Measurements from ENCODE around the gene LSR.
"Not testable (repeated sequence)": the region's sequence is repeated elsewhere in the genome, so short reads cannot be mapped to it uniquely, and the experiment has no call there.

LSR gene

DNA sequence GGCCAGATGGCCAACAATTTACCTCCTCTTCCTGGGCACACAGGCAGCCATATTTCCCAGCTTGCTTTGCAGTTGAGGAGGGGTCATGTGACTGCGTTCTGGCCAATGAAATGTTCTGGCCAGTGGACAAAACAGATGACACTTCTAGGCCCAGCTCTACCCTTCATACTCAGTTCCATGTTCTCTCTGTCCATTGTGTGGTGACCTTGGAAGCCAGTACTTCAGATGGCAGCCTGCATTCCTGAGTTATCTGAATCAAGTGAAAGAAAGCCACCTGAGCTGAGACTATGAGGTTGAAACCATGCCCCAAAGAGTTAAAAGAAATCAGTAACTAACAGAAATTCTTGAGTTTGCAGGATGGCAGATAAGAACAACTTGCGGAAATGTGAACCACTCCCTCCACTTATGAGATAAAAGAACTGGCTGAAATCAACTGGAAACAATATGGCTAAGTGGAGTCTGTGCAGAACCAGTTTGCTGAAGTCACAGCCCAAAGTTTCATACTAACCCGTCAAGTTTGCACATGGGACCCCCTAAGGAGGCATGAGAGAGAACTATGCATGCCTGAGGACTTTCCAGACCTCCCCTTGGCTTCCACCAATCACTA is 28.4 kb upstream of the LSR start:
- no peak for DNase-seq

DNA sequence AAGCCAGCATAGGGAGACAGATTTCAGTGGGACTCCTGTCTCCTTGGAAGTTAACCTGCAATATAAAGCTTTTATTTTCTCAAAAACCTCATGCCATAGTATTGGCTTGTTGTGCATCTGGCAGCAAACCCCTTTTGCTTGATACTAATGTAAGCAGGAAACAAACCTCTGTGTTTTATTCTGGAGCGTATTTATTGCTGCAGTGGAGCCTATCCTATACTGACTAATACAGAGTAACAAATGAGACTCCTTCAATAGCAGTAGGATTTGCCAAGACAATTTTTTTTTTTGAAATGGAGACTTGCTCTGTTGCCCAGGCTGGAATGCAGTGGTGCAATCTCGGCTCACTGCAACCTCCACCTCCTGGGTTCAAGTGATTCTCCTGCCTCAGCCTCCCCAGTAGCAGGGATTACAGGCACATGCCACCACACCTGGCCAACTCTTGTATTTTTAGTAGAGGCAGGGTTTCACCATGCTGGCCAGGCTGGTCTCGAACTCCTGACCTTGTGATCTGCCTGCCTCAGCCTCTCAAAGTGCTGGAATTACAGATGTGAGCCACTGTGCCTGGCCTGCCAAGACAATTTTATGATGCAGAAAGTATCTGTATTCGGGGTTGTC is 27.7 kb upstream of the LSR start:
- not testable (repeated sequence) for DNase-seq

DNA sequence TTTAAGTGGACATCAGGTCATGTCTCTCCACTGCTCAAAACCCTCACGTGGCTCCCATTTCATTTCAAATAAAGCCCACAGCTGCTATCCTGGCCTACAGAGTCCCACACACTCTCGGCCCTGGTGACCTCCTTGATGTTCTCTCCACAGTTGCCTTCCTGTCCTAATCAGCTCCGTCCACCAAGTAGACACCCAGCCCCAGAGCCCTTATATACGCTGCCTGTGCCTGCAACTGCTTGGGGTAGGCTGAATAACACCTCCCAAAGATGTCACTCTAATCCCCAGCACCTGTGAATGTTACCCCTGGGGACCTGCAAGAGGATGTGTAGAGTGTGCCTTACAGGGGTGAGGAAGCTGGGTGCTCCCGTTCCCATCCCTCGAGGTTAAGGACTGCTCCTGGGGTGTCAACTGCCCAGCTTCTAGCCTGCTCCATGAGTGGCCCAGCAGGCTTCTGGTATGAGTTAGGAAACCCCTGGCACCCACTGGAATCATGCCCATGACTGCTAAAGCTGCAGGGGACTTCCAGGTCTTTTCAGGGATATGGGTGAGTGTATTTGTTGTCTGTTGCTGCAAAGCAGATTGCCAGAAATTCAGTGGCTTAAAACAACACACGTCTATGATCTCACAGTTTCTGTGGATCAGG is 26.3 kb upstream of the LSR start:
- no peak for DNase-seq

DNA sequence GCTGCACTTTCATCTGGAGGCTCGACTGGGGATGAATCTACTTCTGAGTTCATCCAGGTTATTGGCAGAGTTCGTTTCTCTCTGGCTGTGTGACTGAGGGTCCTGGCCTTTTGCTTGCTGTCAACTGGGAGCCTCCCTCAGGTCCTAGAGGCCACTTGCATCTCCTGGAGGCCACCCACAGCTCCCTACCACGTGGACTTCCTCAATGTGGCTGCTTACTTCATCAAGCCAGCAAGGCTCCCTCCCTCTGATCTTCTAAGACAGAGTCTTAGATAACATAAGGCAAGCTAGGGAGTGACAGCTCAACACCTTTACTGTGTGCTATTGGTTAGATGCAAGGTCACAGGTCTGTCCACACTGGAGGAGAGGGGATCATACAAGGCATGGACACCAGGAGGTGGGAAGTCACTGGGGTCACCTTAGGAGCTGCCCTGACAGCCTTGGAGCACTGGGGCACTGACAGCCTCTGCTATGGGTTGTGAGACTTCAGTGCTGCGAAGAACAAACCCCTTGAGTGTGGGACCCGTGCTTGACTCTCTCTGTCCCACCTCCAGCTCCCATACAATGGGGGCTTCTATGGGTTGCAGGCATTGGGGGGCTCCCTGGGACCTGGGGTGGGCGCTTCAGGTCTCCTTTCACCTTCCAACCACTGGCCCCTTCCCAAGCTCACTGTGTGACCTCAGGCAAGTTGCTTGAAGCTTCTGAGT is 25.6 kb upstream of the LSR start:
- no peak for DNase-seq

DNA sequence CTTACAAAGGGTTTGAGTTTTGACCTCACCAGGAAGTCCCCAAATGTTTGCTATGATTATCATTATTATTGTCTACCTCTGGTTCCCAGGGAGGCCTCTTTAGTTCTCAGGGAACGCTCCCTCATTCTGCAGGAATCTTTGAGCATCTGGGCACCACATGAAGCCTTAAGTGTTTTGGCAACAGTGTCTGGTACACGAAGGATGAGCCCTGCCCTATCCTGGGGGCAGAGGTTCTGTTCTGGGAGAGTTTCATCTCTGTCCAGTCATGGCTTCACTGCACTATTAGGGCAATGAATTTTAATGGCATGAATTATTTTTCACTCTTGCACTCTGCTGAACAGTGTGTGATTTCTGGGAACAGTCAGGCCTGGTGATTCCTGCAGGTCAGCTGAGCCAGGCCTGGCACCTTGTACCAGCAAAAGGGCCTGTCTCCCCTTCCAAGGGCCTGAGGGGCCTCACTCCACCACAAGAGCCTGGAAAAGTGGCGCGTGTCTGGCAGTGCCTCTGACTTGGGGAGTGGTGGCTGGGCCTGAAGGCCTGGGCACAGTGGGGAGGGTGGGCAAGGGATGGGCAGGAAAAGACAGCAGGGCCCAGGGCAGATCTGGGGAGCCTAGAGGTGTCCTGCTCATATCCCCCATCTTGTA is 24.8 kb upstream of the LSR start:
- DNase-seq = no peak

DNA sequence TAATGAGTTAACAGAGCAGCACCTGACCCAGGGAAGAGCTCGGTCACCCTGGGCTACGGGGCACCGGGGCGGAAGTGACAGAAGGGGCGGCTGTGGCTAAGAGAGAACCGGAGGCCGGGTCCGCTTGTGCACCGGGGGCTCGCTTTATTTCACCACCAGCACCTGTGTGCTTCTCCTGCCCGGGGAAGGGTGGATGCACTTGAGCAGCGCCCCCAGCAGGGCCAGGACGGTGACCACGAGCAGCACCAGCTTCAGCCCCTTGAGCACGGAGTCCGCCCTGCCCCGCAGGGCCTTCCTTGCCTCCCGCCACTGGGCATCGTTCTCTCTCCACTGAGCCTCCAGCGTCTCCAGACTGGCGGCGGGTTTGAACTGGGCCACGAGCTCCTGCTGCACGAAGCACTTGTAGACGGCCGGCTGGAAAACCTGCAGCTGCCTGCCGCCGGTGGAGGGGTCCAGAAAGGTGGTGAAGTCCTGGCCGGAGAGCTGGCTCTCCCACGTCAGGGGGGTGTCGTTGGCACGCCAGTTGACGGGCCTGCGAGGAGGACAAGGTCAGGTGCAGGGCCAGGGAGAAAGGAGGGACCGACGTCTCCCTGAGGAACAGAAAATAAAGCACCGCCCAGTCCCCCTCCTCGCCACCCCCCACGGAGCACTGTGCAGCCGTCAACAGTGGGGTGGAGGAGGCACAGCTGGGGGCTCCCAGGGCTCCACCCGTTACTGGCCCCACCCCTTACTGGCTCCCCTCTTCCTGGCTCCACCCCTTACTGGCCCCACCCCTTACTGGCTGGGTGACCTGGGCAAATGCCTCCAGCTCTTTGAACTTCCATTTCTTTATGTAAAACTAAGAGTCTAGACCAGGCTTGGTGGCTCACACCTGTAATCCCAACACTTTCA is 23.9 kb upstream of the LSR start:
- DNase-seq = no peak

DNA sequence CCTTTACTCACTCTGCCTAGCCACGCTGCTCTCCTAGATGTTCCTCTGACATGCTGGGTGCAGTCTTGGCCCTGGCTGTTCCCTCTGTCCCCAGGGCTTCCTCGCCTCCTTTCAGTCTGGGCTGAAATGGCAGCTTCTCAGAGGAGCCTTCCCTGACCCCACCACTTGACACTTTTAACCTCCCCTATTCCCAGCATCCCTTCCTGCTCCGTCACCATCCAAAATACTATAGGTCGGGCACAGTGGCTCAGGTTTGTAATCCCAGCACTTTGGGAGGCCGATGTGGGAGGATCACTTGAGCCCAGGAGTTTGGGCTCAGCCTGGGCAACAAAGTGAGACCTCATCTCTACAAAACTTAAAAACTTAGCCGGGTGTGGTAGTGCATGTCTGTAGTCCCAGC is 22.9 kb upstream of the LSR start:
- no peak for DNase-seq

DNA sequence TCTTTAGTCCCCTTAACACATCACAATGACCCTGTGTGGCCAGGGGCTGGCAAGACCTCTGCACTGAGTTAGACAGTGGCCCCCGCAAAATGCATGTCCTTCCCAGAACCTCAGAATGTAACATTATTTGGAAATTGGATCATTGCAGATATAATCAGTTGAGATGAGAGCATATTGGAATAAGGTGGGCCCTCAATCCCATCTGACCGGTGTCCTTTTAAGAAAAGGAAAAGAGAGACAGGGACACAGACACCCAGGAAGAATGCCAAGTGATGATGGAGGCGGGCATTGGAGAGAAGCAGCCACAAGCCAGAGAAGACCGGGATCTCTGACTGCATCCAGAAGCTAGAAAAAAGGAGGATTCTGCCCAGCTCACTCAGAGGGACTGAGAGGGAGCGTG is 22.1 kb upstream of the LSR start:
- DNase-seq = no peak

DNA sequence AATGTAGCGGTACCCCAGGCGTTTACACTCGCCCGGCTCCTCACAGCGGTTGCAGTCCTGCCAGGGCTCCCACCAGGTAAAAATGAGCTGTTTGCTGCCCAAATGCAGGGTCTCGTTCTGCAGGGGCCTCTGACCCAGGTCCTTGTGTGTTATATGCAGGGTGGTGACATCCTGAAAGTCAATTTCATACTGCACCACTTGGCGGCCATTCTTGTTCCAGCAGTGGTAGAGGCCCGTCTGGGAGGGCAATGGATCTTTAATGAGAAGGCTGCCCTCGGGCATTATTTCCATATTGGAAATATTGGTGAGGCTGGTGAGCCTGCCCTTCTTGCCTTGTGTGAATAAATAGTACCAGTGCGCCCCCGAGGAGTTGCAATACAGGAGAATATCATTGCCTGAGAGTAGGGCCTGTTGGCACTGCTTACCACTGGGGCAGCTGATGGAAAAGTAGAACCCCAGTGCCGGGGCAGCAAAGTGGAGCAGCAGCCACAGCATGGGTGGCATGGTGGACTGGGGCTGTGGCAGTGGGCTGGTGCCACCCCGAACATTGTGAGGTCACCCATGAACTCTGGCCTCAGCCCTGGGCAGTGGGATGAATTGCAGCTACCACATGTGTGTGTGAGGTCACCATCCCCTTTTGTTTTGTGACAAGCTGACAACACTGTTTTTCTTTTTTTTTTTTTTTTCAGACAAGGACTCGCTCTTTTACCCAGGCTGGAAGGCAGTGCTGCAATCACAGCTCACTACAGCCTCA is 20.4 kb upstream of the LSR start, which contains the start of gene FAM187B:
TSS of gene FAM187B (minus strand) at position 563 of the 754 bp plus-strand sequence. CDS start at position 504, 59 bp downstream.
- DNase-seq = no peak

DNA sequence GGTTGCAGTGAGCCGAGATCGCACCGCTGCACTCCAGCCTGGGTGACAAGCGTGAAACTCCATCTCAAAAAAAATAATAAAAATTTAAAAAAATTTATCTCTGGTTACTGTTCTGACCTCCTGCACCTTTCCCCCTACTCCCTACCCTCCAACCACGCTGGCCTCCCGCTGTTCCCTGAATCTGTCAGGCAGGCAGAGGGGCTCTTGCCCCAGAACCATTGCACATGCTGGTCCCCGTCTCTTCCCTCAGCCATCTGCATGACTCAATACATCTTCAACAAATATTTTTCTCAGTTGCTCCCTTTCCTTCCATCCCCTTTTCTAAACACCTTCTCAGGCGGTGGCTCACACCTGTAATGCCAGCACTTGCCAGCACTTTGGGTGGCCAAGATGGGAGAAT is 19.2 kb upstream of the LSR start:
- DNase-seq = no peak

DNA sequence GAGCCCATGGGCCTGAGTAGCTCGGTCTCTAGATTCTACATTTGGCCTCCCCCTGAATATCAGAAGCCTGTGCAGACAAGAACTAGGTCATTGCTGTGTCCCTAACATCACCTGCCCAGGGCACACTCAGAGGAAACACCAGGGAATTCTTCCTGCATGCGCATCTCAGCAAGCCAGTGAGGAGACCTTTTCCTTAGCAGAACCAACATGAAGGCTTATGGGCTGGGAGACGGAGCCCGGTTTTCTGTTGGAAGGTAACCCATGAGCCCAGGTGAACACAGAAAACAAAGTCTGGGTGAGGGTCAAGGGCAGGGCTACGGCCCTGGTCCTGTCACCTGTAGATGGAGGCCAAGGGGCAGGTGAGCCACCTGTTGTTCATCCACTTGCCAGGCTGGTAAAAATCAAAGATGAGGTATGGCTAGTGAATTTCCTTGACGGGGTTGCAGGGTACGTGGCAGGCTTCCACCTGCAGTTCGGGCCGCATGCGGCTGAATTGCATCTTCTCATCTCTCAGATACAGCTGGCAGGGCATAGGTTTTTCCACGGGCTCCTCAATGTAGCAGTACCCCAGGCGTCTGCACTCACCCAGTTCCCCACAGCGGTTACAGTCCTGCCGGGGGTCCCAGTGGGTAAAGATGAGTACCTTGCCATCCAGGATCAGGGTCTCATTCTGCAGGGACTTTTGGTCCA is 16.7 kb upstream of the LSR start:
- no peak for DNase-seq

DNA sequence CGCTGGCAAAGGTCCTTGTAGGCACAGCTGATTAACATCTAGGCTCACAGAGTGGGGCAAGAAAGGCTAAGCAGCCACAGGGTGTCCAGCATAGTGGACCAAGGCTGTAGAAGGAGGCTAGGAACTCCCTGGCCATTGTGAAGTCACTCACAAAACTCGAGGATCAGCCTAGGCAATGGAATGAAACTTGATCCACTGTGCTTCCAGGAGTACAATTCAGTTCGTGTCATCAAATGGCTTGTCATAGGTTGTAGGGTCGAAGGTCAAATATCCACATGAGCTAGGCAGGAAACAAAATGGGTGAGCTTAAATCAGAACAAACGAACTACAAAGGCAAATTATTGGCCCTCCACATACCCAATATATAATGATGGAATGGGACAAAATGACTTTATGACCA is 15.9 kb upstream of the LSR start:
- DNase-seq = no peak

DNA sequence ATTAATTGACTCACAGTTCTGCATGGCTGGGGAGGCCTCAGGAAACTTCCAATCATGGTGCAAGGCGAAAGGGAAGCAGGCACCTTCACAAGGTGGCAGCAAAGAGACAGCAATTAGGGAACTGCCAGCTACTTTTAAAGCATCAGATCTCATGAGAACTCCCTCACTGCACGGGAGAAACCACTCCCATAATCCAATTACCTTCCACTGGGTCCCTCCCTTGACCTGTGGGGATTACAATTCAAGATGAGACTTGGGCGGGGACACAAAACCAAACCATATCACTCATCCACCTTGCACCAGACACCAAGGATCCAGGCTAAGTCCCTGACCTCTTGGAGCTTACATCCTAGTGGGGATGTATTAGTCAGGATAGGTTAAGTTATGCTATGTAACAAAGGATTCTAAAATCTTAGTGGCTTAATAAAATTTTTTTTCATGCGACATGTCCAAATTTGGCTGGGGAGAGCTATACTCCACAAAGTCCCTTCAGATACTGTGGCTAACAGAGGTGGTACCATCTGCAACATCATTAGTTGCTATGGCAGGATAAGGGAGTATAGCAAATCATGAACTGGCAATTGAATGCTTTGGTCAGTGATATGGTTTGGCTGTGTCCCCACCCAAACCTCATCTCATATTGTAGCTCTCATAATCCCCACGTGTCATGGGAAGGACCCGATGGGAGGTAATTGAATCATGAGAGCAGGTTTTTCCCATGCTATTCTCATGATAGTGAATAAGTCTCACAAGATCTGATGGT is 12.0 kb upstream of the LSR start:
- no peak for DNase-seq

DNA sequence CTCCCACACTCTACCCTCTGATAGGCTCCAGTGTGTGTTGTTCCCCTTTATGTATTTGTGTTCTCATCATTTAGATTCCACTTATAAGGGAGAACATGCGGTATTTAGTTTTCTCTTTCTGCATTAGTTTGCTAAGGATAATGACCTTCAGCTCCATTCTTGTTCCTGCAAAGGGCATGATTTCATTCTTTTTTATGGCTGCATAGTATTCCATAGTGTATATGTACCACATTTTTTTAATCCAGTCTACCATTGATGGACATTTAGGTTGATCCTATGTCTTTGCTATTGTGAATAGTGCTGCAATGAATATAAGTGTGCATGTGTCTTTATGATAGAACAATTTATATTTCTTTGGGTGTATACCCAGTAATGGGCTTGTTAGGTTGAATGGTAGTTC is 9.2 kb upstream of the LSR start:
- DNase-seq = not testable (repeated sequence)

DNA sequence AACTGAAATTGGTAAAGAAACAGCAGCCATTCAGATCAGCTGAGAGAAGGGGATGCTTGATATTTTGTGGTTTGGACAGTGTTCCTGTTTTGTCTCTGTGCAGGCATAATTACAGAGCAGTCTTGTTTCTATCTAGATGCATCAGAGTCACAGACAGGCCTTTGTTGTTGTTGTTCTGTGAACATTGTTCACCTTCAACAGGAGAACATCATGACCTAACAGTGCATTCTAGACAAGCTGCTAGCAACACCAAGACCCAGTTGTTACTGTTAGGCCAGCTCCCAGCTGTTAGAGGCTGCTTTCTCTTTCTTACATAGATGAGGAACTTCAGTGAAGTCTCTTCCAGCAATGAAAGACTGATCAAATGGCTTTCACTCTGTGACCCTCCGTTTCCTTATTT is 8.5 kb upstream of the LSR start:
- DNase-seq = no peak

DNA sequence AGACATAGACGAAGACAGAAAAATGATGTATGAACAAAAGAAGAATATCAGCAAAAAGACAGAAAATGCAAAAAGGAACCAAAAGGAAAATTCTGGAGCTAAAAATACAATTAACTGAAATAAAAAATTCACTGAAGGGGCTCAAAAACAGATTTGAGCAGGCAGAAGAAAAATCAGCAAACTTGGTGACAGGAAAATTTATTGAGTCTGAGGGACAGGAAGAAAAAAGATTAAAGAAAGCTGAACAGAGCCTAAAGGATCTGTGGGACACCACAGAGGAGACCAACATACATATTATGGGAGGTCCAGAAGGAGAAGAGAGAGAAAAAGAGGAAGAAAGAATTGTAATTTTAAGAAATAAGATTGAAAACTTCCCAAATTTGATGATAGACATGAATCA is 7.4 kb upstream of the LSR start:
- no peak for DNase-seq

DNA sequence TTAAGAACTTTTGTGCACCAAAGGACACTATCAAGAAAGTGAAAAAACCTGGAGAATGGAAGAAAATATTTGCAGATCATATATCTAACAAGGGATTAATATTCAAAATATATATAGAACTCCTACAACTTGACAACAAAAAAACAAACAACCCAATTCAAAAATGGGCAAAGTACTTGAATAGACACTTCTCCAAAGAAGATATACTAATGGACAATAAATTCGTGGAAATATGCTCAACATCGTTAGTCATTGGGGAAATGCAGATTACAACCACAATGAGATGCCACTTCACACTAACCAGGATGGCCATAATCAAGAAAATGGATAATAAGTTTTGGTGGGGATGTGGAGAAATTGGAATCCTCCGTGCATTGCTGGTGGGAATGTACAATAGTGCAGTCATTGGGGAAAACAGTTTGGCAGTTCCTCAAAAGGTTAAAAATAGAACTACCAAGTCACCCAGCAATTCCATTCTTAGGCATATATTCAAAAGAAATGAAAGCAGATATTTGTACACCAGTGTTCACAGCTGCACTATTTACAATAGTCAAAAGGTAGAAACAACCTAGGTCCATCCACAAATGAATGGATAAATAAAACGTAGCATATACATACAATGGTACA is 2.2 kb upstream of the LSR start:
- DNase-seq = no peak

DNA sequence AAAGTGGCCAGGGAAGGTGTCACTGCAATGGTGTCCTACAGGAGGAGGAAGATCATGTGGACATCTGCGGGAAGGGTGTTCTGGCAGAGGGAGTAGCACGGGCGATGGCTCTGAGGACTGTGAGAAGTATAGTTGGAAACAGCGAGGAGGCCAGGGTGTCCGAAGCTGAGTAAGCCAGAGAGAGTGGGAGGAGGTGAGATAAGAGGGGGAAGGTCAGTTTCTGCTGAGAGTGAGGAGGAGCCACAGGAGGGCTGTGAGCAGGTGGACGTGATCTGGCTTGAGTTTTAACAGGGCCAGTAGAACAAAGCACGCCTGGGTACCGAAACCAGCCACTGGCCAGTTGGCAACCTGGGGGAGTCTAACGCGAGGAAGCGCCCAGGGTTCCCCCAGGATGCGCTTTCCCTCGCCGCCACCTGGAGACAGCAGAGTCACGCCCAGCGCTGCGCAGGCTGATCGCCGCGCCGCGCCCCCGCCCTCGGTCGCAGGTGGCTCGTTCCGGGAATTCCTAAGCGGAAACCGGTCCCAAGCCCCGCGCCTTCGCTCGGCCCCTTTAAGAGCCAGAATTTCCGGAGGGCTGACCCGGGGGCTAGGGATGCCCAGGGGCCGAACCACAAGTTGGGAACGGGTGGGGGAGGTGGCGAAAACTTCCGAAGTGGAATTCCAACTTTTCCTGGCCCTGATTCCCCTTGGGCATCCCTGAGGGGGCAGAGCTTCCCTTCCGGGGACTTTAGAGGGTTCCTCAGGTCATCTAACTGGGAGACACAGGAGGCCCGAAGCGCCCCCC is 1.1 kb upstream of the LSR start:
- no peak for DNase-seq

All from NCI-H446 (cell line).